NCI-H2107 treated with DMSO at 0.1 percent for 48 hours (cell line): Measurements from ENCODE around the gene PKLR.
"Not testable (repeated sequence)": the region's sequence is repeated elsewhere in the genome, so short reads cannot be mapped to it uniquely, and the experiment has no call there.

ENCODE experiments used
- DNase-seq: peaks from one replicate; lab custom pipeline; 2025; ENCODE audit not compliant: unreplicated experiment; lab: John Stamatoyannopoulos, UW

PKLR gene

GRCh38 chr1:155318082-155318481, 16.8 kb upstream of the PKLR start:
- DNase-seq, result no peak

GRCh38 chr1:155316922-155317321, 15.7 kb upstream of the PKLR start:
- no peak for DNase-seq

GRCh38 chr1:155313261-155313660, 12.0 kb upstream of the PKLR start:
- DNase-seq, result no peak

GRCh38 chr1:155309423-155310021, 8.3 kb upstream of the PKLR start:
- no peak for DNase-seq

GRCh38 chr1:155308493-155309422, 7.5 kb upstream of the PKLR start, which contains the start of gene FDPS:
Gene FDPS (plus strand): TSS chr1:155308866. CDS start chr1:155309790, 924 bp downstream.
- peak; percentile 99 for DNase-seq

GRCh38 chr1:155307247-155307740, 6.1 kb upstream of the PKLR start:
- DNase-seq, result no peak

GRCh38 chr1:155305881-155306391, 4.7 kb upstream of the PKLR start:
- no peak for DNase-seq

- no peak for DNase-seq
Observed at GRCh38 chr1:155304558-155305063, 3.4 kb upstream of the PKLR start.

- no peak for DNase-seq
Observed at GRCh38 chr1:155300553-155301329, 497 bp downstream of the PKLR start.

GRCh38 chr1:155300024-155300423, 1.2 kb downstream of the PKLR start:
- no peak for DNase-seq

- DNase-seq, result no peak
Observed at GRCh38 chr1:155297384-155297783, 3.9 kb downstream of the PKLR start.

GRCh38 chr1:155296661-155297060, 4.6 kb downstream of the PKLR start:
- DNase-seq, result no peak

- DNase-seq, result no peak
Observed at GRCh38 chr1:155295942-155296267, 5.3 kb downstream of the PKLR start.

GRCh38 chr1:155295183-155295941, 5.9 kb downstream of the PKLR start:
- DNase-seq, result no peak

- no peak for DNase-seq
Observed at GRCh38 chr1:155294520-155295182, 6.6 kb downstream of the PKLR start.

- DNase-seq, result no peak
Observed at GRCh38 chr1:155293086-155293749, 8.0 kb downstream of the PKLR start.

- not testable (repeated sequence) for DNase-seq
Observed at GRCh38 chr1:155291006-155291405, 10.2 kb downstream of the PKLR start.

- DNase-seq, result no peak
Observed at GRCh38 chr1:155287987-155288543, 13.2 kb downstream of the PKLR start.

GRCh38 chr1:155286544-155286943, 14.7 kb downstream of the PKLR start:
- no peak for DNase-seq
